Naive B cell (primary cell): ENCODE measurements around the gene ENKD1. TPM values are rescaled to one million over a fixed set of nuclear protein-coding genes. Genes with fewer than 3 reads are reported as not detected.

Source experiments
- ATAC-seq, 2 donors: fragments of 150-1000 bp; cut with Tn5 transposase; 2 replicates each; pipeline ENCODE4 v1.10.0; 2021; ENCODE audit warnings: low read depth in 2 of 2, mild to moderate bottlenecking in 2 of 2, moderate library complexity in 2 of 2
- DNase-seq: peaks from one replicate; pipeline ENCODE4 v3.0.0; 2022
- H3K27ac Mint-ChIP-seq, 6 donors: one replicate each; pipeline ENCODE4 v1.8.0; 2020 to 2022; ENCODE audit warnings: mild to moderate bottlenecking in 6 of 6, mixed read lengths in 6 of 6, moderate library complexity in 5 of 6, inconsistent platforms in 2 of 6
- H3K27me3 Mint-ChIP-seq, 3 donors: one replicate each; pipeline ENCODE4 v1.8.0; 2021 to 2022; ENCODE audit warnings: mixed read lengths in 3 of 3, mild to moderate bottlenecking in 1 of 3
- H3K36me3 Mint-ChIP-seq, 2 donors: one replicate each; pipeline ENCODE4 v1.8.0; 2020 to 2022; ENCODE audit warnings: mixed read lengths in 2 of 2, inconsistent platforms in 1 of 2, mild to moderate bottlenecking in 1 of 2
- H3K4me1 Mint-ChIP-seq, 3 donors: one replicate each; pipeline ENCODE4 v1.8.0; 2020 to 2022; ENCODE audit warnings: mixed read lengths in 3 of 3, inconsistent platforms in 1 of 3, mild to moderate bottlenecking in 1 of 3, moderate library complexity in 1 of 3
- H3K4me3 Mint-ChIP-seq, 8 donors: one replicate each; pipeline ENCODE4 v1.8.0; 2020 to 2022; ENCODE audit warnings: mild to moderate bottlenecking in 8 of 8, mixed read lengths in 8 of 8, moderate library complexity in 8 of 8, inconsistent platforms in 2 of 8
- H3K9me3 Mint-ChIP-seq, 7 donors: one replicate each; pipeline ENCODE4 v1.8.0; 2020 to 2022; ENCODE audit warnings: mixed read lengths in 7 of 7, mild to moderate bottlenecking in 5 of 7, inconsistent platforms in 2 of 7, moderate library complexity in 1 of 7
- polyA plus RNA-seq, 6 donors: library from polyadenylated mRNA; unstranded; fragments of 300-500 nt; fragmentation: Illumina TruSeq; gene quantifications; one replicate each; pipeline ENCODE4 v1.2.3, GENCODE V29; 2021; ENCODE audit warnings: low read depth in 6 of 6

ENKD1 gene
- polyA plus RNA-seq, 6 donors from 2014 or later, result 1.2 to 2.6 (median 2.2) TPM; not detected in 1

DNA sequence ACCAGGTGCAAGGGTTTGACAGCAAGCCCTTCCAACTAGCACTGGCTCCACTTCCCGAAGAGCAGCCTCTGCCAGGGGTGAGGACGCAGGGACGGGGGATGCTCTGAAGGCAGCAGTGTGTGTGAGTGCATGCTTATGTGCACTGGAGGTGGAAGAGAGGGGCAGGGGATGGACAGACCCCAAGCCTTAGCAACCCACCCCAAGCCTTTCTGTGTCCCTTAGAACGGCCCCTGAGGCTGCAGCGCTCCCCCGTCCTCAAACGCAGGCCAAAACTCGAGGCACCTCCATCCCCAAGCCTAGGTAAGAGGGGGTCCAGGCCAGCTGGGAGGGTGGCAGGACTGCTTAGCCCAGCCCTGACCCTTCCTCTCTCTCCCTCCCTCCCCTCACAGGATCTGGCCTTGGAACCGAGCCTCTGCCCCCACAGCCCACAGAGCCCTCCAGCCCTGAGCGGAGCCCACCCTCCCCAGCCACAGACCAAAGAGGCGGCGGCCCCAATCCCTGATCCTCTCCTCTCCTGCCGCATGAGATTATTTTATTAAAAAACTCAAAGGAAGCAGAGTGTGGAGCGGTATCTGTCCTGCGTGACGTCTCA, 9.4 kb downstream of the ENKD1 start:
- no peaks in the 10 kb centered on the region for H3K9me3 Mint-ChIP-seq
- peaks cover 23 to 33% (median 29%) of the 10 kb centered on the region in 3 donors for H3K4me1 Mint-ChIP-seq
- H3K27me3 Mint-ChIP-seq, result no peaks in the 10 kb centered on the region
- no peak for DNase-seq
- peaks cover 0 to 8% of the 10 kb centered on the region in 2 donors for H3K36me3 Mint-ChIP-seq
- H3K4me3 Mint-ChIP-seq, result peak overlapping the region in 4 of 8 donors; percentile 21 to 44 (median 34)
- no peak for ATAC-seq
- H3K27ac Mint-ChIP-seq, result no peak overlapping the region

DNA sequence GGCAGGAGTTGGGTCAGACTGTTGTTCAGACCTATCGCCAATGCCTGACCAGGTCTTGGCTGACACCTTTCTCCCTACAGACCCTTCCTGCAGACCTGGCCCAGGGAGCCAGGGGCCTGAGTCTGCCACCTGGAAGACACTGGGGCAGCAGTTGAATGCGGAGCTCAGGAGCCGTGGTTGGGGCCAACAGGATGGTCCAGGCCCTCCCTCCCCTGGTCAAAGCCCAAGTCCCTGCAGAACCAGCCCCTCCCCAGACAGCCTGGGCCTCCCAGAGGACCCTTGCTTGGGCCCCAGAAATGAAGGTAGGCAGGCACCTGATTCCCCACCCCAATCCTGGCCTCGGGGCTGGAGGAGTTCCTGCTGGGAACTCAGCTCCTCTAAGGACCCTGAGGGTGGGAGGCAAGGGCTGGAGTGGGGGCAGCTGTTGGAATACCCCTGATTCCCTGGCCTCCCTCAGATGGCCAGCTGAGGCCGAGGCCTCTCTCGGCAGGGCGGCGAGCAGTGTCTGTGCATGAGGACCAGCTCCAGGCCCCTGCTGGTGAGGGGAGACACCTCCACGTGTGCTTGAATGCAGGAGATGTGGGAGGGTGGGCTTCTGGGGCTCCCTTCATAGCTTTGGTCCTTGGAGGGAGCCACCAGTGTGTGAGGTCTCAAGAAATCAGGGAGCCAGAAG, 10.1 kb downstream of the ENKD1 start:
- Mint-ChIP-seq H3K27me3 (no peaks in the 10 kb centered on the region), H3K4me3 (no peak overlapping the region), H3K36me3 (peaks cover 0 to 8% of the 10 kb centered on the region in 2 donors), H3K27ac (peak overlapping the region in 1 of 6 donors; percentile 75), H3K9me3 (no peaks in the 10 kb centered on the region), H3K4me1 (peaks cover 22 to 35% (median 25%) of the 10 kb centered on the region in 3 donors)
- ATAC-seq (no peak), DNase-seq (no peak)

- Mint-ChIP-seq H3K4me3 (peak overlapping the region in 1 of 8 donors; percentile 26), H3K9me3 (no peaks in the 10 kb centered on the region), H3K36me3 (peaks cover 3 to 17% of the 10 kb centered on the region in 2 donors), H3K27ac (peak overlapping the region in 4 of 6 donors; percentile 75 to 89 (median 81)), H3K27me3 (no peaks in the 10 kb centered on the region), H3K4me1 (peaks cover 20 to 36% (median 26%) of the 10 kb centered on the region in 3 donors)
- ATAC-seq (no peak), DNase-seq (no peak)
Observed at GRCh38 chr16:67655363-67655762, 11.2 kb downstream of the ENKD1 start.

- Mint-ChIP-seq H3K4me1 (peaks cover 21 to 31% (median 28%) of the 10 kb centered on the region in 3 donors), H3K27me3 (no peaks in the 10 kb centered on the region), H3K9me3 (no peaks in the 10 kb centered on the region), H3K27ac (peak overlapping the region in 1 of 6 donors; percentile 53), H3K4me3 (no peak overlapping the region), H3K36me3 (peaks cover 8 to 22% of the 10 kb centered on the region in 2 donors)
- ATAC-seq (no peak), DNase-seq (no peak)
Observed at GRCh38 chr16:67654403-67654911, 12.1 kb downstream of the ENKD1 start.

DNA sequence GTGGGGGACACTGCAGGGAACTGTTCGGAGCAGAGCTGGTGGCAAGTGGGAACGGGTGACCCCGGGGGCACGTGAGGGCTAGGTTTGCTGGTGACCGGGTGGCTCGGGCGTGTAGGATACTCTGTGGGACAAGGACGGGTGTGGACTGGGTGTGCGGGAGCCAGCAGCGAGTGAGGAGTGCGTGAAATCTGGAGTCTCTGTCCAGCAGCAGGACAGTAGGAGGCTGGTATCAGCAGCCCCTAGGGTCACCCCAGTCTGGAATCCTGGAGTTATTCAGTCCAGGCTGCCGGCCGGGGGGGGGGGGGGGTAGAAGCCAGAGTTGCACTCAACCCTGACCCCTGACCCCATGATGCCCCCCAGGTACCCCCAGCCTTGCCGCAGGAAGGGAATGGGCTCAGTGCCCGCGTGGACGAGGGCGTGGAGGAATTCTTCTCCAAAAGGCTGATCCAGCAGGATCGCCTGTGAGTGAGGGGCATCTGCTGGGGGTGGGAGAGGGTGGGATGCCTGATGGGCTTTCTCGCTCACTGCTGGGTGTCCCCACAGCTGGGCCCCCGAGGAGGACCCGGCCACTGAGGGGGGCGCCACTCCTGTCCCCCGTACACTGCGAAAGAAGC, 12.7 kb downstream of the ENKD1 start:
- peak overlapping the region in 1 of 6 donors; percentile 91 for H3K27ac Mint-ChIP-seq
- H3K27me3 Mint-ChIP-seq, result no peaks in the 10 kb centered on the region
- DNase-seq (no peak), ATAC-seq (no peak)
- H3K9me3 Mint-ChIP-seq, result no peaks in the 10 kb centered on the region
- H3K4me1 Mint-ChIP-seq, result peaks cover 16 to 25% (median 23%) of the 10 kb centered on the region in 3 donors
- no peak overlapping the region for H3K4me3 Mint-ChIP-seq
- peaks cover 8 to 22% of the 10 kb centered on the region in 2 donors for H3K36me3 Mint-ChIP-seq

GRCh38 chr16:67653128-67653788, 13.3 kb downstream of the ENKD1 start:
- no peak for DNase-seq
- no peak for ATAC-seq
- no peak overlapping the region for H3K27ac Mint-ChIP-seq
- H3K36me3 Mint-ChIP-seq, result peaks cover 8 to 22% of the 10 kb centered on the region in 2 donors
- H3K4me3 Mint-ChIP-seq, result no peak overlapping the region
- no peaks in the 10 kb centered on the region for H3K27me3 Mint-ChIP-seq
- H3K4me1 Mint-ChIP-seq, result peaks cover 10 to 20% (median 19%) of the 10 kb centered on the region in 3 donors
- no peaks in the 10 kb centered on the region for H3K9me3 Mint-ChIP-seq

DNA sequence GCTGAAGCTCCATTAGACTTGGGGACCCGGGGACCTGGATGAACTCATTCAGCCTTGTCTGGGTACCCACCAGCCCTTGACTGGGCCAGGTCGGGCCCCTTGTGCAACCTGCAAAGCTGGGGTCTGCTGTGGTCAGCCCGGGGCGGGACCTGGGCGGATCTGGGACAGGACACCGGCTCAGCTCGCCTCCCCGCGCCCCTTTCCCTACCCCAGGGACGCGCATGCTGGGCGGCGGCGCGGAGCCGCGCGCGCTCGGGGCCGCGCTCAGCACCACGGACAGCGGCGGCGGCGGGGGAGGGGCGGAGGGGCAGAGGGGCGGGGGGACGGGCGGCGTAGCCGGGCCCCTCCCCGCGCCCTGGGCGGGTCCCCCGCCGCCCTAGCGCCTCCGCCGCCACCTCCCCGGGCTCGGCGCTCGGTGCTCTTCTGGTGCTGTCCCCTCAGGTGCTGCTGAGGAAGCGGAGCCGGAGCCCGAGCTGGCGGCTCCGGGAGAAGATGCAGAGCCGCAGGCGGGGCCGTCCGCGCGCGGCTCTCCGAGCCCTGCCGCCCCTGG, 13.9 kb downstream of the ENKD1 start:
- Mint-ChIP-seq H3K36me3 (peaks cover 8 to 22% of the 10 kb centered on the region in 2 donors), H3K9me3 (no peaks in the 10 kb centered on the region), H3K4me1 (peaks cover 6 to 20% (median 14%) of the 10 kb centered on the region in 3 donors), H3K27me3 (no peaks in the 10 kb centered on the region), H3K4me3 (no peak overlapping the region), H3K27ac (no peak overlapping the region)
- ATAC-seq, result no peak
- no peak for DNase-seq

DNA sequence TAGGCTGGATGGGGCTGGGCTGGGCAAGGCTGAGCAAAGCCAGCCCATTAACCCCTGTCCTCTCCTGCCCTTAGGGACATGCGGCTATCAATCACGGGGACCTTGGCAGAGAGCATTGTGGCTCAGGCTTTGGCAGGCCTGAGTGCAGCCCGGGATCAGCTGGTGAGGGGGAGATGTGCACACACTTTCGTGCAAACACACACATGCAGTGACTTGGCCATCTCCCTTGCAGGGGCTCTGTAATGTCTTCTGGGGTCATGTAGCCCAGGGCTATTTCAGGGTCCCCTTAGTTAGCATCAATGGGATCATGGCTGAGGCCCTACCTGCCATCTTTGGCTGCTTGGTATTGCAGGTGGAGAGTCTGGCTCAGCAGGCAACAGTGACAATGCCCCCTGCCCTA, 14.7 kb downstream of the ENKD1 start:
- H3K9me3 Mint-ChIP-seq, result no peaks in the 10 kb centered on the region
- H3K4me3 Mint-ChIP-seq, result peak overlapping the region in 2 of 8 donors; percentile 39 to 48
- H3K36me3 Mint-ChIP-seq, result peaks cover 8 to 22% of the 10 kb centered on the region in 2 donors
- H3K27ac Mint-ChIP-seq, result peak overlapping the region in 4 of 6 donors; percentile 57 to 82 (median 66)
- ATAC-seq (no peak), DNase-seq (no peak)
- peaks cover 6 to 20% (median 14%) of the 10 kb centered on the region in 3 donors for H3K4me1 Mint-ChIP-seq
- no peaks in the 10 kb centered on the region for H3K27me3 Mint-ChIP-seq

DNA sequence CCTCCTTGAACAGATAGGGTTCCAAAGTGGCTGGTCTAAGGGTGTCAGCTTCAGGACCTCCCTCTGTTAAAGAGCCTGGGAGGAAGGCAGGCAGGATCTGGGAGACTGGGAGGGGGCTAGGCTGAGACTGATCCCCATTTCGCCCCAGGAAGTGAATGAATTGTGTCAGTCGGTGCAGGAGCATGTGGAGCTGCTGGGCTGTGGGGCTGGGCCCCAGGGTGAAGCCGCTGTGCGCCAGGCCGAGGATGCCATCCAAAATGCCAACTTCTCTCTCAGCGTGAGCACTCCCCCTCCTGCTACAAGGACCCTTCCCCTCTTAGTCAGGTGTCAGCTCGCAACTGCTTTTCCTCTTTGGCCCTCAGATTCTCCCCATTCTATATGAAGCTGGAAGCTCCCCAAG, 15.5 kb downstream of the ENKD1 start:
- ATAC-seq, result no peak
- Mint-ChIP-seq H3K9me3 (no peaks in the 10 kb centered on the region), H3K4me1 (peaks cover 8 to 20% (median 19%) of the 10 kb centered on the region in 3 donors), H3K4me3 (peak overlapping the region in 1 of 8 donors; percentile 28), H3K27ac (peak overlapping the region in 2 of 6 donors; percentile 27 to 86), H3K36me3 (peaks cover 8 to 22% of the 10 kb centered on the region in 2 donors), H3K27me3 (no peaks in the 10 kb centered on the region)
- DNase-seq, result no peak

- peak overlapping the region in 1 of 6 donors; percentile 86 for H3K27ac Mint-ChIP-seq
- peak overlapping the region in 2 of 8 donors; percentile 28 to 45 for H3K4me3 Mint-ChIP-seq
- peaks cover 8 to 26% (median 15%) of the 10 kb centered on the region in 3 donors for H3K4me1 Mint-ChIP-seq
Observed at GRCh38 chr16:67650023-67650422, 16.5 kb downstream of the ENKD1 start.

GRCh38 chr16:67649494-67649931, 17.0 kb downstream of the ENKD1 start:
- Mint-ChIP-seq H3K4me1 (peaks cover 9 to 28% (median 16%) of the 10 kb centered on the region in 3 donors), H3K27ac (peak overlapping the region in 1 of 6 donors; percentile 63), H3K9me3 (no peaks in the 10 kb centered on the region), H3K4me3 (peak overlapping the region in 1 of 8 donors; percentile 74), H3K36me3 (peaks cover 8 to 14% of the 10 kb centered on the region in 2 donors), H3K27me3 (no peaks in the 10 kb centered on the region)
- ATAC-seq (no peak), DNase-seq (no peak)

More at GRCh38 chr16:67650023-67650422, 16.5 kb downstream of the ENKD1 start:
- Mint-ChIP-seq H3K36me3 (peaks cover 8 to 14% of the 10 kb centered on the region in 2 donors), H3K9me3 (no peaks in the 10 kb centered on the region), H3K27me3 (no peaks in the 10 kb centered on the region)
- ATAC-seq (no peak), DNase-seq (no peak)

DNA sequence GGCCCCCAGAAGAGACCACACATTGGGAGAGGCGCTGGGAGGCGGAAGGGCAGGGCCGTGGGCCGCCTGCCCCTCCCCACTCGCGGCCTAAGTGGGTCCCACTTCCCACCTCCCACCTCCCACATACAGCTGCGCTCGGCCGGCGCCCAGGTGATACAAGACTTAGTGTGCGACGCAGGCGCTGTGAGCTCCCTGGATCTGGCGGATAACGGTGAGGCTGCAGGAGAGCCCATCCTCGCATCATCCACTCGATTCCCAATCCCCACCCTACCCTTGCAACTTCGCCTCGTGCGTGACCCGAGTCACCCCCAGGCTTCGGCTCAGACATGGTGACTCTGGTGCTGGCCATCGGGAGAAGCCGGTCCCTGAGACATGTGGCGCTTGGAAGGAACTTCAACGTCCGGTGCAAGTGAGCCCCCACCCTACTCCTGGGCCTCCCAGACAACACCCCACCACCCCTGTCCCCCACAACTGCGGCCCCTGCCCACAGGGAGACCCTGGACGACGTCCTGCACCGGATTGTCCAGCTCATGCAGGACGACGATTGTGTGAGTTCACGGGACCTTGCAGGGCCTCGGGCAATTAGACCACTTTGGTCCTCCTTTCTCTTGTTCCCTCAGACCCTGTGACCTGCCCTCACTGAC, 17.7 kb downstream of the ENKD1 start:
- ATAC-seq (no peak), DNase-seq (no peak)
- peaks cover 14 to 34% (median 19%) of the 10 kb centered on the region in 3 donors for H3K4me1 Mint-ChIP-seq
- H3K36me3 Mint-ChIP-seq, result peaks cover 8 to 14% of the 10 kb centered on the region in 2 donors
- H3K9me3 Mint-ChIP-seq, result no peaks in the 10 kb centered on the region
- peak overlapping the region in 2 of 8 donors; percentile 23 to 74 for H3K4me3 Mint-ChIP-seq
- no peaks in the 10 kb centered on the region for H3K27me3 Mint-ChIP-seq
- peak overlapping the region in 1 of 6 donors; percentile 63 for H3K27ac Mint-ChIP-seq
